Measurements from ENCODE around the gene GOLGB1. TPM values are rescaled to one million over a fixed set of nuclear protein-coding genes. Genes with fewer than 3 reads are reported as not detected.
"Not testable (repeated sequence)": the region's sequence is repeated elsewhere in the genome, so short reads cannot be mapped to it uniquely, and the experiment has no call there.

GOLGB1 gene
- total RNA-seq, 2 experiments from 2014 or later, result 11.5 to 30.3 TPM

- H3K4me1 ChIP-seq (ENCODE audit: insufficient read depth, low read length, poor library complexity, severe bottlenecking); intact Hi-C loops (cut with micrococcal nuclease; ENCODE audit: unreplicated experiment); H3K4me2 ChIP-seq (ENCODE audit: low read length); H3K9me2 ChIP-seq (ENCODE audit: insufficient read depth, low read length); BruUV-seq (replicated peaks); H2AFZ ChIP-seq (ENCODE audit: low read length); CTCF ChIA-PET (ENCODE audit: unreplicated experiment); H3K36me3 ChIP-seq (ENCODE audit: insufficient read depth, low read length); H4K20me1 ChIP-seq (ENCODE audit: insufficient read depth, low read length); H3K27ac ChIP-seq (ENCODE audit: low read depth, low read length, poor library complexity, severe bottlenecking); DNase-seq (ENCODE audit: low spot score); POLR2A ChIA-PET; H3K9me3 ChIP-seq (ENCODE audit: low read length); H3K4me3 ChIP-seq (ENCODE audit: low read depth, low read length, poor library complexity, severe bottlenecking): not testable (repeated sequence)
- H3K79me2 ChIP-seq (ENCODE audit: insufficient read depth, low read depth, low read length), result peaks cover 13% of the 10 kb centered on the region
Measured at GRCh38 chr3:121743106-121743505, 6.4 kb downstream of the GOLGB1 start.

- peaks cover 13% of the 10 kb centered on the region for H3K79me2 ChIP-seq (ENCODE audit: insufficient read depth, low read depth, low read length)
- H4K20me1 ChIP-seq (ENCODE audit: insufficient read depth, low read length), result no peaks in the 10 kb centered on the region
- H2AFZ ChIP-seq (ENCODE audit: low read length), result no peak overlapping the region
- no peak for TF ChIP-seq CTCF (conservative IDR thresholded peaks at IDR 0.05; ENCODE audit: low read length)
- no peak for TF ChIP-seq EZH2phosphoT487 (IDR thresholded peaks at IDR 0.05; ENCODE audit: borderline replicate concordance, low read depth, low read length)
- DNase-seq (ENCODE audit: low spot score), result no peak
- no peaks in the 10 kb centered on the region; the same call in 1 of the 2 replicates for H3K9me2 ChIP-seq (ENCODE audit: insufficient read depth, low read length)
- no peaks in the 10 kb centered on the region for H3K4me1 ChIP-seq (ENCODE audit: insufficient read depth, low read length, poor library complexity, severe bottlenecking)
- no peaks in the 10 kb centered on the region; the same call in 1 of the 2 replicates for H3K36me3 ChIP-seq (ENCODE audit: insufficient read depth, low read length)
- no TSS peak for BruUV-seq (replicated peaks)
- no peak overlapping the region for H3K4me2 ChIP-seq (ENCODE audit: low read length)
- no peak overlapping the region for H3K27ac ChIP-seq (ENCODE audit: low read depth, low read length, poor library complexity, severe bottlenecking)
- H3K9me3 ChIP-seq (ENCODE audit: low read length), result no peaks in the 10 kb centered on the region; the same call in 1 of the 2 replicates
- ChIA-PET CTCF (ENCODE audit: unreplicated experiment) (no interaction called here), POLR2A (no interaction called here)
- intact Hi-C loops (cut with micrococcal nuclease; ENCODE audit: unreplicated experiment), result no loop called here
- no peak overlapping the region for H3K4me3 ChIP-seq (ENCODE audit: low read depth, low read length, poor library complexity, severe bottlenecking)
Measured at GRCh38 chr3:121740896-121741295, 8.6 kb downstream of the GOLGB1 start.

- BruUV-seq (replicated peaks), result no TSS peak
- TF ChIP-seq EZH2phosphoT487 (IDR thresholded peaks at IDR 0.05; ENCODE audit: borderline replicate concordance, low read depth, low read length) (no peak), CTCF (conservative IDR thresholded peaks at IDR 0.05; ENCODE audit: low read length) (no peak)
- H3K79me2 ChIP-seq (ENCODE audit: insufficient read depth, low read depth, low read length), result peaks cover 13% of the 10 kb centered on the region
- intact Hi-C loops (cut with micrococcal nuclease; ENCODE audit: unreplicated experiment), result no loop called here
- ChIA-PET POLR2A (interaction anchor here (0.7 to 1.0 kb wide), 2 partner anchors 11 to 29 kb away, joined by 3 to 6 read pairs; no protein-coding TSS in a partner anchor), CTCF (ENCODE audit: unreplicated experiment) (no interaction called here)
- no peaks in the 10 kb centered on the region for H4K20me1 ChIP-seq (ENCODE audit: insufficient read depth, low read length)
- no peak overlapping the region for H3K27ac ChIP-seq (ENCODE audit: low read depth, low read length, poor library complexity, severe bottlenecking)
- DNase-seq (ENCODE audit: low spot score), result no peak
- H2AFZ ChIP-seq (ENCODE audit: low read length), result no peak overlapping the region
- H3K4me3 ChIP-seq (ENCODE audit: low read depth, low read length, poor library complexity, severe bottlenecking), result no peak overlapping the region
- no peak overlapping the region for H3K4me2 ChIP-seq (ENCODE audit: low read length)
- H3K36me3 ChIP-seq (ENCODE audit: insufficient read depth, low read length), result no peaks in the 10 kb centered on the region; the same call in 1 of the 2 replicates
- H3K4me1 ChIP-seq (ENCODE audit: insufficient read depth, low read length, poor library complexity, severe bottlenecking), result no peaks in the 10 kb centered on the region
- H3K9me2 ChIP-seq (ENCODE audit: insufficient read depth, low read length), result no peaks in the 10 kb centered on the region; the same call in 1 of the 2 replicates
- H3K9me3 ChIP-seq (ENCODE audit: low read length), result no peaks in the 10 kb centered on the region; the same call in 1 of the 2 replicates
Measured at GRCh38 chr3:121739902-121740301, 9.6 kb downstream of the GOLGB1 start.

Measured in OCI-LY7 (cell line).